Measurements from ENCODE around the gene RTN4R. TPM values are rescaled to one million over a fixed set of nuclear protein-coding genes. Genes with fewer than 3 reads are reported as not detected.

RTN4R gene
- total RNA-seq, 1 donor from 2014 or later: 38.3 TPM

DNA sequence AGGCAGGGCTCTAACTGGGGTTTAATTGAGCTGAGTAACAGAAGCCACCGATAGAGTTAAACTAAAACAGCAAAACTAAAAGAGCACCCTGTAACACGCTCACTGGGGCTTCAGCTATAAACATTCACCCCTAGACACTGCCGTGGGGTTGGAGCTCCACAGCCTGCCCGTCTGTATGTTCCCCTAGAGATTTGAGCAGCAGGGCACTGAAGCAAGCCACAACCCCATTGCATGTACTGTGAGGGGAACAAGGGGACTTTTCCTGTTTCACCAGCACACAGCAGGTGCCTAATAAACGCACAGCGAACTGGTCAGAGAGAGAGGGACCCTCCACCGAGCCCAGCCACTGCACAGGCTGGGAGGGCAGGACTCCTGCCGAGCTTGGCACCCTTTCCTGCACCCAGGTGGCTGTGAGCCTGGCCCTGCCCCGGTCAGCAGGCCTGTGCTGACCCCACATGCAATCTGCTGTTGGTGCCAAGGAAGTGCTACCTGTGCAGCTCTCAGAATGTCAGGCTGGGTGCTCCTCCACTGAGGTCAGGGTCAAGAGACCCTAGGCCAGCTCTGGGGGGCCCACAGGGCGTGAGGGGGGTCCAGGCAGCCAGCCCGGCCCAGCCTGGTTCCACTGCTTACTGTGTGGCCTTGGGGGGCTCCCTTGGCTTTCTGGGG, 31.9 kb downstream of the RTN4R start:
- H3K9me3 Mint-ChIP-seq (ENCODE audit: unreplicated experiment): no peaks in the 10 kb centered on the region
- H3K4me1 Mint-ChIP-seq (ENCODE audit: low read depth, unreplicated experiment): peaks cover 19% of the 10 kb centered on the region
- no peak overlapping the region for H3K4me3 Mint-ChIP-seq (ENCODE audit: unreplicated experiment)
- no peak overlapping the region for H3K27ac Mint-ChIP-seq (ENCODE audit: unreplicated experiment)
- peaks cover 3% of the 10 kb centered on the region for H3K27me3 Mint-ChIP-seq (ENCODE audit: unreplicated experiment)
- H3K36me3 Mint-ChIP-seq (ENCODE audit: unreplicated experiment): no peaks in the 10 kb centered on the region
- TF ChIP-seq, protein P1, sequence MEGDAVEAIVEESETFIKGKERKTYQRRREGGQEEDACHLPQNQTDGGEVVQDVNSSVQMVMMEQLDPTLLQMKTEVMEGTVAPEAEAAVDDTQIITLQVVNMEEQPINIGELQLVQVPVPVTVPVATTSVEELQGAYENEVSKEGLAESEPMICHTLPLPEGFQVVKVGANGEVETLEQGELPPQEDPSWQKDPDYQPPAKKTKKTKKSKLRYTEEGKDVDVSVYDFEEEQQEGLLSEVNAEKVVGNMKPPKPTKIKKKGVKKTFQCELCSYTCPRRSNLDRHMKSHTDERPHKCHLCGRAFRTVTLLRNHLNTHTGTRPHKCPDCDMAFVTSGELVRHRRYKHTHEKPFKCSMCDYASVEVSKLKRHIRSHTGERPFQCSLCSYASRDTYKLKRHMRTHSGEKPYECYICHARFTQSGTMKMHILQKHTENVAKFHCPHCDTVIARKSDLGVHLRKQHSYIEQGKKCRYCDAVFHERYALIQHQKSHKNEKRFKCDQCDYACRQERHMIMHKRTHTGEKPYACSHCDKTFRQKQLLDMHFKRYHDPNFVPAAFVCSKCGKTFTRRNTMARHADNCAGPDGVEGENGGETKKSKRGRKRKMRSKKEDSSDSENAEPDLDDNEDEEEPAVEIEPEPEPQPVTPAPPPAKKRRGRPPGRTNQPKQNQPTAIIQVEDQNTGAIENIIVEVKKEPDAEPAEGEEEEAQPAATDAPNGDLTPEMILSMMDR (IDR thresholded peaks at IDR 0.05; ENCODE audit: partially characterized antibody, unreplicated experiment): no peak
- DNase-seq: no peak

DNA sequence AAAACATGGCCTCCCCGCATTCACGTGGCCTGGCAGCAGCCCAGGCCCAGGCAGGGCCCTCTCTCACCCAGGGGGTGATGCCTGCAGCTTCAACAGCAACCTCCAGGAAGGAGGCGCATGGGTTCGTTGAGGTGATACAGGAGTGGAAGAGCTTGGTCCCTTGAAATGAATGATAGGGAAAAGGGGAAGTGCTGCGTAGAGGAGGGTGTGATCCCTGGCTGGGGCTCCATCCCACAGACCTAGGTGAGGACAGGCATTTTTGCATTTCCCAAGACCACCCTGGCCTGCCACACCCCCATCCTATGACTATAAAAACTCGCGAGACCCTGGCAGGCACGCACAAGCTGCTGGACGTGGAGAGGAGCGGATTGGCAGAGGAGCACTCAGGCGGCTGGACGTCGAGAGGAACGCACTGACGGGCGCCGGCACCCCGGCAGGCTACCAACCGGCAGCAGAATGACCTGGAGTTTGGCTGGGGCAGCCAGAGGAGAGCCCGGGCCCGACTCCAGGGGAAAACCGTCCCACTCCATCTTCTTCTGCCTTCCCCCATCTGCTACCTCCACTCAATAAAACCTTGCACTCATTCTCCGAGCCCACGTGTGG, 32.6 kb downstream of the RTN4R start:
- Mint-ChIP-seq H3K4me1 (ENCODE audit: low read depth, unreplicated experiment) (peaks cover 19% of the 10 kb centered on the region), H3K4me3 (ENCODE audit: unreplicated experiment) (no peak overlapping the region), H3K27me3 (ENCODE audit: unreplicated experiment) (peaks cover 3% of the 10 kb centered on the region), H3K36me3 (ENCODE audit: unreplicated experiment) (no peaks in the 10 kb centered on the region), H3K9me3 (ENCODE audit: unreplicated experiment) (no peaks in the 10 kb centered on the region), H3K27ac (ENCODE audit: unreplicated experiment) (no peak overlapping the region)
- TF ChIP-seq, protein P1 (IDR thresholded peaks at IDR 0.05; ENCODE audit: partially characterized antibody, unreplicated experiment): no peak
- DNase-seq: no peak

DNA sequence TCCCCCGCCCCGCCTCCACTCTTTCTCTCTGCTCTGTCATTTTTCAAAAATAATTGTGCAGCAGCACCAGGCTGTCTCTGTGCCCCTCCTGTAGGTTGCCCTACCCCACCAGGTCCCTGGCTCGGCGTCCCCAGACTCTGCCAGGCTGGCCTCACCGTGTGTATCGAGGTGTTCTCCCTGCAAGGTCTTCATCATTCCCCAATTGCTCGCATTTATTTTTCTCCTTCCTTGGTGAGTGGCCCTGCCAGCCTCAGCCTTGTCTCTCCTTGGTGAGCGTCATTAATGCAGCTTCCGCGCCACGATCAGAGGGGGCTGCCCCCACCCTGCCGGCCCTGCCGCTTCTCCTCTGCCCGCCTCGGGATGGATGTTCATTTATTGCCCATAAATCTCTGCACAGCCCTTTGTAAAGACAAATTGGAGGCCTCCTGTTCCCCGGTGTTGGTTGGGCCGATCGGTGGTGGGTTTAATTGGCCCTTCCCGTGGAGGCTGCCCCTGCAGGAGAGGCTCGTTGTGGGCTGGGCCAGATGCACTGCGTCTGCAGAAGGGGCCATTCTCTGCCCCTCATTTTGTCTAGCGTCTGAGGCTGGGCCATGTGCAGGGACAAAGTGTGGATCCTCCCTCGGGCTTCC, 33.2 kb downstream of the RTN4R start:
- H3K9me3 Mint-ChIP-seq (ENCODE audit: unreplicated experiment): no peaks in the 10 kb centered on the region
- H3K4me3 Mint-ChIP-seq (ENCODE audit: unreplicated experiment): no peak overlapping the region
- H3K27ac Mint-ChIP-seq (ENCODE audit: unreplicated experiment): no peak overlapping the region
- TF ChIP-seq, protein P1 (IDR thresholded peaks at IDR 0.05; ENCODE audit: partially characterized antibody, unreplicated experiment): no peak
- peaks cover 3% of the 10 kb centered on the region for H3K27me3 Mint-ChIP-seq (ENCODE audit: unreplicated experiment)
- no peaks in the 10 kb centered on the region for H3K36me3 Mint-ChIP-seq (ENCODE audit: unreplicated experiment)
- no peak for DNase-seq
- H3K4me1 Mint-ChIP-seq (ENCODE audit: low read depth, unreplicated experiment): peaks cover 19% of the 10 kb centered on the region

DNA sequence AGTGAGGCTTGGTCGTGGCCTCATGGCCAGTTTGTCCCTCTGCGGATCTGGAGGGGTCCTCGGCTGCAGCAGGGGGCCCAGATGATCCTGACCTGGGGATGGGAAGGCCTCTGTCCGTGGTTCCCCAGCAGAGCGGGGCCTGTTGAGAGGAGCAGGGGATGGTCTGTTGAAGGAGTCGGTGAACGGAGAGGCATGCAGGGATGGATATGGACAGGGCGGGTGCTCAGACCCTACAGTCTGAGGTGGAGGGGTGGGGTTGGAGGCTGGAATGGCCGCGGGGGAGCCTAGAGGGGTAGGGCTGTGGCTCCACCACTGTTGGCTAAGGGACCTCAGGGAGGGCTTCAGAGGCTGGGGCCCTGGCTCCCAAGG, 33.8 kb downstream of the RTN4R start:
- Mint-ChIP-seq H3K4me1 (ENCODE audit: low read depth, unreplicated experiment) (peaks cover 15% of the 10 kb centered on the region), H3K4me3 (ENCODE audit: unreplicated experiment) (no peak overlapping the region), H3K27ac (ENCODE audit: unreplicated experiment) (no peak overlapping the region), H3K27me3 (ENCODE audit: unreplicated experiment) (peaks cover 3% of the 10 kb centered on the region), H3K36me3 (ENCODE audit: unreplicated experiment) (no peaks in the 10 kb centered on the region), H3K9me3 (ENCODE audit: unreplicated experiment) (no peaks in the 10 kb centered on the region)
- TF ChIP-seq, protein P1 (IDR thresholded peaks at IDR 0.05; ENCODE audit: partially characterized antibody, unreplicated experiment): no peak
- no peak for DNase-seq
